Mucosa of rectum (tissue), 2 donors: ENCODE results near the gene ARL5B.

ENCODE experiments used
- H3K27ac ChIP-seq, 2 donors: one replicate each; pipeline ENCODE4 v1.7.0; 2013; ENCODE audit warnings: inconsistent platforms in 2 of 2, low read depth in 2 of 2, low read length in 2 of 2
- H3K27me3 ChIP-seq, 2 donors: one replicate each; pipeline ENCODE4 v1.7.0; 2013; ENCODE audit warnings: low read length in 2 of 2; ENCODE audit not compliant: control insufficient read depth in 2 of 2, insufficient read depth in 2 of 2
- H3K36me3 ChIP-seq, 2 donors: one replicate each; pipeline ENCODE4 v1.7.0; 2013; ENCODE audit warnings: low read length in 2 of 2; ENCODE audit not compliant: control insufficient read depth in 2 of 2, insufficient read depth in 2 of 2
- H3K4me1 ChIP-seq, 2 donors: one replicate each; pipeline ENCODE4 v1.7.0; 2013; ENCODE audit warnings: low read length in 2 of 2, mild to moderate bottlenecking in 1 of 2; ENCODE audit not compliant: control insufficient read depth in 2 of 2, insufficient read depth in 2 of 2
- H3K4me3 ChIP-seq, 2 donors: one replicate each; pipeline ENCODE4 v1.7.0; 2013; ENCODE audit warnings: low read length in 2 of 2
- H3K9ac ChIP-seq, 2 donors: one replicate each; pipeline ENCODE4 v1.7.0; 2013; ENCODE audit warnings: low read length in 2 of 2, low read depth in 1 of 2, mild to moderate bottlenecking in 1 of 2
- H3K9me3 ChIP-seq, 2 donors: one replicate each; pipeline ENCODE4 v1.7.0; 2013; ENCODE audit warnings: low read length in 2 of 2; ENCODE audit not compliant: control insufficient read depth in 2 of 2
- donor health status: healthy.
- donor health status: Normal muscosa, but diverticular disease.

ARL5B gene

GRCh38 chr10:18699849-18700840, 40.9 kb downstream of the ARL5B start:
- Histone ChIP-seq H3K4me3 (no peak overlapping the region), H3K9me3 (no peaks in the 10 kb centered on the region), H3K27ac (no peak overlapping the region), H3K27me3 (no peaks in the 10 kb centered on the region), H3K9ac (no peak overlapping the region), H3K36me3 (no peaks in the 10 kb centered on the region), H3K4me1 (no peaks in the 10 kb centered on the region)

GRCh38 chr10:18703521-18703920, 44.3 kb downstream of the ARL5B start:
- no peaks in the 10 kb centered on the region for H3K4me1 ChIP-seq
- H3K36me3 ChIP-seq: no peaks in the 10 kb centered on the region
- H3K9me3 ChIP-seq: no peaks in the 10 kb centered on the region
- H3K4me3 ChIP-seq: no peak overlapping the region
- H3K27ac ChIP-seq: no peak overlapping the region
- no peak overlapping the region for H3K9ac ChIP-seq
- H3K27me3 ChIP-seq: no peaks in the 10 kb centered on the region

- Histone ChIP-seq H3K27ac (no peak overlapping the region), H3K36me3 (no peaks in the 10 kb centered on the region), H3K4me1 (no peaks in the 10 kb centered on the region), H3K27me3 (no peaks in the 10 kb centered on the region), H3K4me3 (no peak overlapping the region), H3K9me3 (no peaks in the 10 kb centered on the region), H3K9ac (no peak overlapping the region)
These were observed 51.0 kb downstream of the ARL5B start for GRCh38 chr10:18710201-18710653.

- Histone ChIP-seq H3K4me3 (no peak overlapping the region), H3K36me3 (no peaks in the 10 kb centered on the region), H3K9ac (no peak overlapping the region), H3K9me3 (no peaks in the 10 kb centered on the region), H3K4me1 (no peaks in the 10 kb centered on the region), H3K27me3 (no peaks in the 10 kb centered on the region), H3K27ac (no peak overlapping the region)
These were observed 53.8 kb downstream of the ARL5B start for GRCh38 chr10:18713077-18713476.

- Histone ChIP-seq H3K27ac (no peak overlapping the region), H3K9me3 (no peaks in the 10 kb centered on the region), H3K4me3 (no peak overlapping the region), H3K9ac (no peak overlapping the region), H3K36me3 (no peaks in the 10 kb centered on the region), H3K4me1 (no peaks in the 10 kb centered on the region), H3K27me3 (no peaks in the 10 kb centered on the region)
These were observed 59.8 kb downstream of the ARL5B start for GRCh38 chr10:18718991-18719390.

GRCh38 chr10:18719811-18720210, 60.6 kb downstream of the ARL5B start:
- no peak overlapping the region for H3K27ac ChIP-seq
- H3K9me3 ChIP-seq: no peaks in the 10 kb centered on the region
- no peaks in the 10 kb centered on the region for H3K4me1 ChIP-seq
- H3K27me3 ChIP-seq: no peaks in the 10 kb centered on the region
- H3K9ac ChIP-seq: no peak overlapping the region
- no peaks in the 10 kb centered on the region for H3K36me3 ChIP-seq
- no peak overlapping the region for H3K4me3 ChIP-seq

- no peak overlapping the region for H3K9ac ChIP-seq
- H3K36me3 ChIP-seq: no peaks in the 10 kb centered on the region
- H3K4me1 ChIP-seq: no peaks in the 10 kb centered on the region
- H3K27me3 ChIP-seq: no peaks in the 10 kb centered on the region
- H3K4me3 ChIP-seq: no peak overlapping the region
- no peaks in the 10 kb centered on the region for H3K9me3 ChIP-seq
- no peak overlapping the region for H3K27ac ChIP-seq
These were observed 61.8 kb downstream of the ARL5B start for GRCh38 chr10:18721067-18721466.

GRCh38 chr10:18723801-18724200, 64.6 kb downstream of the ARL5B start:
- Histone ChIP-seq H3K27me3 (no peaks in the 10 kb centered on the region), H3K4me3 (no peak overlapping the region), H3K36me3 (no peaks in the 10 kb centered on the region), H3K27ac (no peak overlapping the region), H3K9me3 (no peaks in the 10 kb centered on the region), H3K9ac (no peak overlapping the region), H3K4me1 (no peaks in the 10 kb centered on the region)
